NCI-H128 (cell line): ENCODE measurements around the gene KLHL1.

ENCODE experiments used
- DNase-seq: peaks from one replicate; lab custom pipeline; 2025; ENCODE audit not compliant: unreplicated experiment; lab: John Stamatoyannopoulos, UW

The KLHL1 gene

DNA sequence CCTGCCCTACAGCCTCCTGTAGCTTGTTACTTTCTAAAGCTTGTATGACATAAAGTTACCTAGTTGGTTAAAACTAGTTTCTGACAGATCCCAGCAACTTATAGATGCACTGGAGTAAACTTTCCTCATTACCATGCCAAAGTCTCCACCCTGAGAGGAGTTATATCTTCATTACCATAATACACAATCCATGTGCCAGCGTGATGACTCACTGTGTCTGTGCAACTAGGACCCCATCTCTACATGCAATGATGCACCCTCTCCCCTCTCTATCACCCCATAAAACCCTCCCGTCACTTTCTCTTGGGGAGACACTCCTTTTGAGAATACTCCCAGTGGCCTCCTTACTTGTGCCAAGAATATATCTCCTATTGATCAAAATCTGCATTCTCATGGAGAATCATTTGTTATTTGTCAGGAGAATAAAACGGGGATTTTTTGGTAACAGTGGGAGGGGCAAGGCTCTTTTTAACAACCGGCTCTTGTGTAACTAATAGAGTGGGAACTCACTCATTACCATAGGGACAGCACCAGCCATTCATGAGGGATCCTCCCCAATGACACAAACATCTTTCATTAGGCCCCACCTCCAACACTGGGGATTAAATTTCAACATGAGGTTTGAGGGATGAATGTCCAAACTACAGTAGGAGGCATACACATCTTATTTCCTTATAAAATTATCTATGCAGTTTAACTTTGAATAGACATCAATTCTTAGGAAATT is 235.8 kb downstream of the KLHL1 start:
- no peak for DNase-seq

DNA sequence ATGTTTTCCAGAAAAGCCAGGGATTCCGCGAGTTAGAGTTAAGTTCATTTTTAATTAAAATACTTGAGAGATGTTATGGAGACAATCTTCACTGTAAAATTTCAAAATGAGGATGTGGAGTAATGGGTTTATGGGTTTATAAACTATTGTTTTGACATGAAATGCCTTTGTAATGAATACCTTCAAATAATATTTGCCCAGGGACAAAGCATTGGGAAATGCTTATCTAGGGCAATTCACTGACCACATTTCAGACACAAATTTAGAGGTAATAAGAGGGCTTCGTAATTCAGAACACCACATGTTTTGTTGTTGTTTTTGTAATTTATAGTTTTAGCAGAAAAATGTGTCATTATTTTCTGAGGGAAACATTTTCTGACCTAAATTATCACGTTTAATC is 241.7 kb downstream of the KLHL1 start:
- DNase-seq = no peak

DNA sequence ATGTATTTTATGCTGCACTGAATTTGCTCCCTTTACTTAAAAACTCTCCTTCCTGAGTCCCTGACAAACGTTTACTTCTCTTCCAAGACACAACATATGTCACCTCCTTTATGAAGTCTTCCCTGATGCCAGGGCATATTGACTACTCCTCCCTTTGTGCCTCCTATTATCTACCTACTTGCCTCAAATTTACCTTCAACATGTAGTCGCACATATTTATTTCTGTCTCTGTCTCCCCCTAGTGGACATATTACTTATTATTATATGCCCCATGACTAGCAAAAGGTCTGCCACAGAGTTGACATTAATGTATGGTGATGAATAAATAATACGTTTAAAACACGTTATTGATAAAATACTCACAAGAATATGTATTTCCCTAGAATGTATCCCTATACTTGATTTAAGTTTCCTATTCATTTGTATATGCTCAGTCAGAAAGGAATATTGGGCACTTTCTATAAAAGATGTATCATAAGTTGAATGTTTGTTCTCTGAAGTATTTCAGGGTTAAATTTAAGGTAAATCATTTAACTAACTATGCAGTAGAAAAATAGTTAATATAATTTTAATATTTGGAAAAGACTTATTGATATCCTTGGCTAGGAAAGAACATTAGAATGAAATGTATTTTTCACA is 250.9 kb downstream of the KLHL1 start:
- peak; percentile 1 for DNase-seq

DNA sequence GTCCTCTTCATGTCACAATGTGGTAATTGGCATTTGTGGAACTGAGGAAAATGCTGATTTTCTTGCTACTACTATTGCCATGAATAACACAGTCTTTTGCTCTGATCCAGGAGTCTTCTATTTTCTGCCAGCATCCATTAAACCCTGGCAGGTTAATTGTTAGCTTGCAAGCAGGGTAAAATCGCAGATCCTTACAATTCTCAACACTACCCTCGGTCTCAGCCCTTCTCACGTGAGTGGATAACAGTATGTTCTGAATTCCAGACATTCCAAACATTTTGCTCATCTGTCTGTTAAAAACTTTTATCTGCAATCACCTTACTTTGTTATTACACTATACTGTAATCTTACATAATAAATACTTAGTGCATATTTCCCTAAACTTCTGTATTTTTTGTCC is 251.9 kb downstream of the KLHL1 start:
- no peak for DNase-seq

DNA sequence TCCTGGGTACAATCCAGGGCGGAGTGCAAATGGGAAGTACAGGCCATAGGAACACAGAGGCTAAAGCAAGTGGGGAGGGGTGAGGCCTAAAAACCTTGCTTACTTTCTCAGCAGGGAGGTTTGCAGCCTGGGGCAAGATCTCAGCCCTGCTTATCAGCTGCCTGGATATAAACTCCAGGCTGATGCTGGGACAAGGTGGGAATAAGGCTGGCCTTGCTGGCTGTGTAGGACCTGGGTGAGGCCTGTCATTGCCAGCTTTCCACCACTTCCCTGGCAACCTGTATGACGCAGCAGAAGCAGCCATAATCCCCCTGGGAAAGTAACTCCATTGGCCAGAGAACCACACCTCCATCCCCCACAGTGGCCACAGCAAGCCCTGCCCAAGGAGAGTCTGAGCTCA is 279.7 kb downstream of the KLHL1 start:
- DNase-seq = no peak

DNA sequence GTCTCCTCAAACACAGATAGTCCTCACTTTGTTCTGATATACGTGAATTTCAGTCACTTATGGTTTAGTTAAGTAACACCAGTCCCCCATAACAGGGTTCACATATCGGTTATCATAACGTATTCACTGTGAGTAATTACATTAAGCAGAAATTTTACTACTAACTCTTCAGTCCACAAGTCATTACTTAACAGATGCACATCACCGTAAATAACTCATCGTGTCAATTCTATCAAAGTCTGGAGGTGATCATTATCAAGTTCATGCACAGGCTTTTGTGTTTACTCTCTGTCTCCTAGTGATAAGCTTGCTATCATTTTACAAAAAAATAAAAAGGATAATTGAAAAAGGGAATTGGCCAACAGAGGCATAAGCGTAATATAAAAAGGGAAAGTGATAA is 288.1 kb downstream of the KLHL1 start:
- no peak for DNase-seq

DNA sequence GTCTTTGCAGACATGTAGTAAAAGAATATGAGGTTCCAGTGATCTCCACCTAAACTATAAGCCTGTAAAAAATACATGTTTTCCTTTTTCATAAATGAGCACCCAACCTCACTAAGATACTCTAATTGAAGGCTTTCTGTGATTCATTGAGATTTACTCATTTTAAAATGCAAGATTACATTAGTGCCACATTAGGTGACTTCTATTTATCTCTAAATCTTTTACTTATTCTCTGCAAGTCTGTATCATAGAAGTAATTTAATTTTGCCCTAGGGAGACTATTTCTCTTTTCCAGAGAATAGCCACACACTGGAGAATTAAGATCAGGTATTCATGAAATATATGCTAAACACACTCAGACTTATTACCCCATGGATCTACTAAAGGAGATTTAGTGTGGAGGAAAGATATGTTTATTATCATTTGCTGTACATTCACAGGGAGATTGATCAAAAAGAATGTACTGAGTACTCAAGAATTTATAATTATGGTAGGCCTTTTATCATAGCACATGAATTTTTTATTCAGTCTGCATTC is 290.9 kb downstream of the KLHL1 start:
- no peak for DNase-seq

DNA sequence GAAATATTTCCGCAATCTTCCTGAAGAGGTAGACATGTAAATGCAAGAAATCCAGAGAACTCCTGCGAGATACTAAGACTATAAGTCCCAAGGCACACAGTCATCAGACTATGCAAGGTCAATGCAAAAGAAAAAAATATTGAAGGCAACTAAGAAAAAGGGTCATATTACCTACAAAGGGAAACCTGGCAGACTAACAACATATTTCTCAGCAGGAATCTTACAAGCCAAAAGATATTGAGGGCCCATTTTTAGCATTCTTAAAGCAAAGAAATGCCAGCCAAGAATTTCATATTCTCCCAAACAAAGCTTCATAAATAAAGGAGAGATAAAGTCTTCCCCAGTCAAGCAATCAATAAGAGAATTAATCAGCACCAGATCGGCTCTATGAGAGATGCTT is 299.1 kb downstream of the KLHL1 start:
- DNase-seq = no peak

DNA sequence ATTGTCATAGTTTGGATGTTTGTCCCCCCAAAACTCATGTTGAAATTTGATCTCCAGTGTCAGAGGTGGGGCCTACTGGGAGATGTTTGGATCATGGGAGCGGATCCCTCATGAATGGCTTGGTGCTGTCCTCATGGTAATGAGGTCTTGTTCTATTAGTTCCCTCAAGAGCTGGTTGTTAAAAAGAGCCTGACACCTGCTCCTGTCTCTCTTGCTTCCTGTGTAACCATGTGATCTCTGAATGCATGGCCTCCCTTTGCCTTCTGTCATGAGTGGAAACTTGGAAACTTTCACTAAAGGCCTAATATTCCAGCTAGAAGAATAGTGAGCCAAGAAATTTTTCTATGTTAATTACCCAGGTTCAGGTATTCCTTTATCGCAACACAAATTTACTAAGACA is 312.0 kb downstream of the KLHL1 start:
- DNase-seq = no peak

DNA sequence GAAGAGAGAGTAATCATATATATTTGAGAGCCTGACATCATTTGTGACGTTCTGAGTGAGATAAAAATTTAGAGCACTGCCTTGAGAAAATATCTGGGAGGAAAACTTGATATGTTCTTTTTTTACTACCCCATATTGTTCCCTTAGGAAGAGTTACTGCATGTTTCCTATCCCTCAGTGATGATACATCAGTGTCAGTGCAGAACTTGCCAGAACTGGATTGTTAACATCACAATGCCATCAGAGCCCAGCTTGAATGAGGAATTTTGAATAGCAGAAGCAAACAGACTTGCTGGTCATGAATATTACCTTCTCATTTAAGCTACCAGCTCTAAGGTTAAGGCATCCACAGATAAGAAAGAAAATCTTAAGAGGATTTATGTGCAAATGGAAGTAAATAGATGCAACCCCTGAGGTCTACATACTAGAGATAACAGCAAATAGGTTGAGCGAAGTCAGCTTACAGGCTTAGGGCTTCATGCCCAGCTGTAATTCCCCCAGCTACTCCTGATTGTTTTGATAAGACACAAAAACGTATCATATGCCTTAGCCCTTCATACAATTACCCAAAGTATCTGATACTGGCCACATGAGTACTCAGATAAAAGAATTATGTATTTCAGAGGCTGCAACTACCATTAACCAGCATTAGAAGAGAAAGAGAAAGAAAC is 314.3 kb downstream of the KLHL1 start:
- no peak for DNase-seq

DNA sequence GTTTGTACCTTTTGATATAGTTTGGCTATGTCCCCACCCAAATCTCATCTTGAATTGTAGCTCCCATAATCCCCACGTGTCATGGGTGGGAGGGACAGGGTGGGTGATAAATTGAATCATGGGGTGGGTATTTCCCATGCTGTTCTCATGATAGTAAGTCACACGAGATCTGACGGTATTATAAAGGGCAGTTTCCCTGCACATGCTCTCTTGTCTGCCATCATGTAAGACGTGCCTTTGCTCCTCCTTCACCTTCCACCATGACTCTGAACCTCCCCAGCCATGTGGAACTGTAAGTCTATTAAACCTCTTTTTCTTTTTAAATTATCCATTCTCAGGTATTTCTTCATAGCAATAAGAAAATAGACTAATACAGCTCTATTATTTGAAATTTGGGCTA is 331.3 kb downstream of the KLHL1 start:
- no peak for DNase-seq

DNA sequence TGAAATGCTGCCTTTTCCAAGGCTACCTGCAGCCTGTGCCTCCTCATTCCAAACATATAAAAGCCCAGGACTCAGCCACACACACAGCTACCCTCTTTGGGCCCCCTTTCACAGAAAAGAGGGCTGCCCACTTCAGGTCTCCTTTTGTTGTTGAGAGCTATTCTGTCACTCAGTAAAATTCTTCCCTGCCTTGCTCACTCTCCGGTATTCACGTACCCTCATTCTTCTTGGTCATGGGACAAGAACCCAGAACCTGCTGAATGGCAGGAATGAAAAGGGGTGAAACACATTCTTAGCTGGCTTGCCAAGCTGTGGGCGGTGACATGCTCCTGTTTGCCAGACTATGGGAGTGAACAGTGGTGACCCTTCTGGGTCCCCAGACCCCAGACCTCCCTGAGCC is 338.6 kb downstream of the KLHL1 start:
- no peak for DNase-seq

DNA sequence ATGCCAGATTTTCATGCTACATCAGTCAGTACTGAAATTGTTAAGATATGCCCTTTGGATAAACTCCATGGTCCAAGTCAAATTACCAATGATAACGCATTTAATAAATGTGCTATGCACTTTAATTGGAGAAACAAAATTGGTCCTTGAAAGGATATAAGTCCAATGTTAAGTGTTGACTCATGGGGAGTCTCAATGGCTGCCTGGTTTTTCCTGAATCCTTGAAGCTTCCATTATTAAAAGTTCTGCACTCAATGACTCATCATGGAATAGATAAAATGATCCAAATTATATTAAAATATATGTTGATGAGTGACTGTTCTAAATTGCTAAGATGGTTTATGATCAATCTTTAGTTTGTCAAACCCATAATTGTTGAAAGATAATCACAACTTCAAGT is 346.7 kb downstream of the KLHL1 start:
- no peak for DNase-seq

DNA sequence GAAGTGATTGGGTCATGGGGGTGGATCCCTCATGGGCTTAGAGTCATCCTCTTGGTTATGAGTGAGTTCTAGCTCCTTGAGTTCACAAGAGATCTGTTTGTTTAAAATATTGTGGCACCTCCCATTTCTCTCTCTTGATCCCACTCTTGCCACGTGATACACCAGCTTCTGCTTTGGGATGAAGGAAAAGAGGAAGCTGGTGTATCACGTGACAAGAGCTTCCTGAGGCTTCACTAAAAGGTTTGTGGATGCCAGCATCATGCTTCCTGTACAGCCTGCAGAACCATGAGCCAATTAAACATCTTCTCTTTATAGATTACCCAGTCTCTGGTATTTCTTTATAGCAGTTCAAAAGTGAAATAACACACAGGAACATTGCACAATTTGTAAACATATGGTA is 353.2 kb downstream of the KLHL1 start:
- no peak for DNase-seq

DNA sequence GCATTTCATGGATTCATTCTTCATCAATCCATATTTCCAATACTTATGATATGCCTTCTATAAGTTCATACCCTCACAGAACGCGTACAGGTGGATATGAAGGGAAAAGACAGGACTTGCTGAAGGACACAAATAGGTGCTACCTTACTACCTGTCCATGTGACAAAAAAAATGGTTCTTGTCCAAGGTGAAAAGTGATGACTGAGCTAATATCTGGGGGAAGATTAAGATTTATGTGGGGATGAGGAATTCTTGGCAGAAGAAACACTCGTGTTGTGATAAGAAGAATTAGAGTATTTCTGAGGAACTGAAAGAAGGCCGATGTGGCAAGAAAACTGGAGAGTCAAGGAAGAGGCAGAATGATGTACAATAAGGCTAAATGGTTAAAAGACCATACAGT is 357.0 kb downstream of the KLHL1 start:
- DNase-seq = no peak

DNA sequence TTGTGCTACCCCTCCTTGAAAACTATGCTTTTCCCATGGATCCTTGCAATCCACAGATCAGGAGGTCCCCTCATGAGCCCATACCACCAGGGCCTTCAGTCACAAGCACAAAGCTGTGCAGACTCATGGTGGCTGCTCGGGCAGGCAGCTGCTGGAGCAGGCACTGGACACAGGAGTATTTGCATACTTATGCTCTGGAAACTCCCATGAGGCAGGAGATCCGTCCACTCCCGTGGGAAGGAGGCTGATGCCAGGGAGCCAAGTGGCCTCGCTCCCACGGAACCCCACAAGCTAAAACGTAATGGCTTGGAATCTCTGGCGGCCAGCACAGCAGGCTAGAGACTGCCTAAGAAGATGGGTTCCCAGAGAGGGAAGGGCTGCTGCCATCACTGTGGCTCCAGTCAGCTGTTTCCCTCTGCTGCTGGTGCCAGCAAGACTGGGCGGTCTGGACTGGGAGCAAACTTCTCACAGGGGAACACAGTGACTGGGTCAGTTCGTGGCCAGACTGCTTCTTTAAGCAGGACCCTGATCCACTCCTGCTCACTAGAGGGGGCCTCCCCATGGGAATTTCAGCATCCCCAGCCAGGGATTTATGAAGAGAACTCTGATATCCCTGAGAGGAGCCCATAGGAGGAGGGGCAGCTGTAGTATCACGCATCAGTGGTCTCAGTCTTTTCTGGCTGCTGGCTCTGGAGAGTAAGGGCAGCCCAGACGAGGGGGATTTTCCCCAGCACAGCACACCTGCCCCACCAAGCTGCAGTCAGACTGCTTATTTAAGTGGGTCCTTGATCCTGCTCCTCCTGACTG is 370.9 kb downstream of the KLHL1 start:
- DNase-seq = no peak

DNA sequence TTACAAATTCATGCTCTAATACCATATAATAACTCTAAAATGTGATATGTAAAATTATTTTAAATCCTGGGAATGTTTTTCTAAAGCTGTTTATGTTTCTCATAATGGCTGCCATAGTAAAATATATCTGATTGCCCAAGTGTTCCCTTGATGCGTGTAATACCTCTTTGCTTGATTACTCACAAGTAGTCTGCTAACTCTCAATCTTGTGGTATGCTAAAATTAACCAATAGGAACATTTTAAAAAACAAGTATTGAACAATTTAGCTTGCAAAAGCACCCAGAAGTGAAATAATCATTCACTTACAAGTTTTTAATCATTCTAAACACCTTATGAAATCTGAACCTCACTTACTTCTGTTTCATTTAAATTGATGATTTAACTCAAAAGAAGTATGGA is 386.6 kb downstream of the KLHL1 start:
- DNase-seq = no peak

DNA sequence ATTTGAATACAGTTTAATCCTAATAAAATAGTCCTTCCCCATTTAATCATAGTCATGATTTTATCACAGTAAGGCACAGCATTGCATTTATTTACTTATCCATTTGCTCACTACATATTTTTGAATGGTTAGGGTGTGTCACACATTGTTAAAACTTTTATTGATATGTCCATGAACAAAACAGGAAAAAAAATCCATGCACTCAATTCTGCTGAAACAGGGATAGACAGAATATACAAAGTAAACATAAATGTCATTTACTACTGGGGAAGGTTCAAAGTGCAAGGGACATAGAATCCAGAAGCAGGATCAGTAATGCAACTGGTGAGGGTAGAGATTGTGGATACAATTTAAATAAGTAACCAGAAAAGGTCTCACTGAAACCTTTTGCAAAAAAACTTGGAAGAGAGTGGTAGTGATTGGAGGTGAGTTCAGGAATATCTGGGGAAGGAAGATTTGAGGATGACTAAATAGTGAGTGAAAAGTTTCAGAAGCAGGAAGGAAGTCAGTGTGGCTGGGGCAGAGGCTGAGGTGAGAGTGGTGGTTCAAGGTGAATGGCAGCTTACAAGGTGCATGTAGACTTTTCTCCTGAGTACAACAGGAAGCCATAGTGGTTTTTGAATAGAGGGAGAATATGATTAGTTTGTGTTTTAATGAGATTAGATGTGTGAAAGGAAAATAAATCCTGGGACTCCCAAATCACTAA is 387.8 kb downstream of the KLHL1 start:
- DNase-seq = no peak

DNA sequence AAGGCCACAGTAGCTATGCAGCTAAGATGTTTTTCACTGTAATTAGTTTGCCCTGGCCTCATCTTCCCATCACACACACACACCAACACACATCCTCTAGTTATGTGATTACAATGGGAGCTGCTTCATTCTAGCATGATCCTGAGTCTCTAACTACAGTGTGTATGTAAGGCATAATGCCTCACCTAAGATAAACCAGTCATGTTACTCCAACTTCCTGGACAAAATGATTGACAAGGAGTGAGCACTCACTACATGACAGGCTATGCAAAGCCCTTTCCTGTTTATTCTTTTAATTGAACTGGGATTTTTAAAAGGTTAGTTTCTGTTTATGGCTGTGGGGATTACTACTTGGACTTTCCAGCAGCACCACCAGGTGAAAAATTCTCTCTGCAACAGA is 401.4 kb downstream of the KLHL1 start:
- no peak for DNase-seq

DNA sequence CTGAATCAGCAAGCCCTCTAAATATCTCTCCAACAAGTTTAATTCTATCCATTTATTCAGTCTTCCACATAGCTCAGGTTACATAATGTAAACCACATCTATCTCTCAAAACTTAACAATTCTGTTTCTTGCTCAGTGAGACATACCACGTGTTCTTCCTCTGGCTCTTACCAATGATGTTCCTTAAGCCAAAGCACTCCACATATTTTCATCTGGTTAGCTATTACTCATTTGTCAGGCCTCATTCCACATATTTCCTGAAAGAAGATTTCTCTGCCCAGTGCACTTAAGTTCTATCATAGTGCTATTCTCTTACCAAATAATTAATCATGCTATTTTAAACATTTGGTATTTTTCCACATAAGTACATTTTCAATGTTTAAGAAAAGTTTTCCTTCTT is 403.9 kb downstream of the KLHL1 start:
- no peak for DNase-seq

DNA sequence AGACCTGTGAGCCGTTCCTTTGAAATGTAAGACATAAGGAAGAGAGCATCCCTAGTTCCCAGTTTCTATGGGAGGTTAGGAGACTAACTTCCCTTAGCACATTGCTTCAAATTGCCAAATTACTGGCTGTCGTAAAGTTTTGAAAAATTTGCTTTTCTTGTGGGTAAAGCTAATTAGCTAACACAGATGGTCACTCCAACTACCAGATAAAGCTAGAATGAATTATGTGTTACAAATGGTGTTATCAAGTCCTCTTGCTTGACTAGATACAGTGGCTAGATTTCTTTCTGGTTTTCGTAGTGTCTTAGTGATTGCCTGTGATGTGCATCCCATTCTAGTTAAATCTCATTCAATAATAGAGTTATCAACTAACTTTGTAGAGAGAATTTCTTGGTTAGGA is 417.3 kb downstream of the KLHL1 start:
- no peak for DNase-seq
